Epithelial cell of proximal tubule (primary cell): Measurements from ENCODE around the gene PDGFA. TPM values are rescaled to one million over a fixed set of nuclear protein-coding genes. Genes with fewer than 3 reads are reported as not detected.

Experiments
- DNase-seq: peaks from one replicate; pipeline ENCODE4 v3.0.0-alpha.2; 2011; ENCODE audit warnings: low read depth
- H3K4me3 ChIP-seq: 2 replicates; pipeline ENCODE4 v1.5.1; 2011; ENCODE audit warnings: low read depth, mild to moderate bottlenecking, low read length
- total RNA-seq: library from RNA; depleted of rRNA; stranded (reverse); fragments of >200 nt; gene quantifications from 2 replicates; pipeline ENCODE4 v1.2.3, GENCODE V29; 2015
- TF ChIP-seq, protein P1 (sequence below): conservative IDR thresholded peaks from 2 replicates; pipeline ENCODE4 v1.5.1; 2012; ENCODE audit warnings: low read depth, mild to moderate bottlenecking, low read length

Gene PDGFA
- total RNA-seq, 1 donor from 2014 or later, result 27.3 TPM

DNA sequence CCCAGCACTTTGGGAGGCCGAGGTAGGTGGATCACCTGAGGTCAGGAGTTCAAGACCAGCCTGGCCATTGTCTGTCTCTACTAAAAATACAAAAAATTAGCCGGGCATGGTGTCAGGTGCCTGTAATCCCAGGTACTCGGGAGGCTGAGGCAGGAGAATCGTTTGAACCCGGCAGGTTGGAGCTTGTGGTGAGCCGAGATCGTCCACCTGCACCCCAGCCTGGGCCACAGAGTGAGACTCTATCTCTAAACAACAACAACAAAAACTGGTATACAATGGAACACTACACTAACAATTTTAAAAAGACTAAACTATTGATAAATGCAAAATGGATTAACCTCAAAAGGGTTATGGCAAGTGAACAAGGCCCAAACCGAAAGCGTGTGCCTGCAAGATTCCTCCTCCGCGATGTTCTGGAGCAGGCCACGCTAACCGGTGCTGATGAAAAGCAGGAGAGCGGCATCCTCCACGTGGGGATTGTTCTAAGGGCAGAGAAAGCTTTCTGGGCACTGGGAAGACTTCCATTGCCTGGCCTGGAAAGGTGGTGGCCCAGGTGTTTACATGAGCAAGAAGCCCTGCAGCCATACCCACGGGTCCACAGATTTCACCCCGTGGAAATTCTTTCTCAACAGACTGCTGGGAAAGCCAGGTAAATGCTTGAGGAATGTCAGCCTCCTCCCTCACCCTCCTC is 53.8 kb downstream of the PDGFA start:
- TF ChIP-seq, protein P1, sequence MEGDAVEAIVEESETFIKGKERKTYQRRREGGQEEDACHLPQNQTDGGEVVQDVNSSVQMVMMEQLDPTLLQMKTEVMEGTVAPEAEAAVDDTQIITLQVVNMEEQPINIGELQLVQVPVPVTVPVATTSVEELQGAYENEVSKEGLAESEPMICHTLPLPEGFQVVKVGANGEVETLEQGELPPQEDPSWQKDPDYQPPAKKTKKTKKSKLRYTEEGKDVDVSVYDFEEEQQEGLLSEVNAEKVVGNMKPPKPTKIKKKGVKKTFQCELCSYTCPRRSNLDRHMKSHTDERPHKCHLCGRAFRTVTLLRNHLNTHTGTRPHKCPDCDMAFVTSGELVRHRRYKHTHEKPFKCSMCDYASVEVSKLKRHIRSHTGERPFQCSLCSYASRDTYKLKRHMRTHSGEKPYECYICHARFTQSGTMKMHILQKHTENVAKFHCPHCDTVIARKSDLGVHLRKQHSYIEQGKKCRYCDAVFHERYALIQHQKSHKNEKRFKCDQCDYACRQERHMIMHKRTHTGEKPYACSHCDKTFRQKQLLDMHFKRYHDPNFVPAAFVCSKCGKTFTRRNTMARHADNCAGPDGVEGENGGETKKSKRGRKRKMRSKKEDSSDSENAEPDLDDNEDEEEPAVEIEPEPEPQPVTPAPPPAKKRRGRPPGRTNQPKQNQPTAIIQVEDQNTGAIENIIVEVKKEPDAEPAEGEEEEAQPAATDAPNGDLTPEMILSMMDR, result no peak
- H3K4me3 ChIP-seq, result no peak overlapping the region
- DNase-seq, result no peak

DNA sequence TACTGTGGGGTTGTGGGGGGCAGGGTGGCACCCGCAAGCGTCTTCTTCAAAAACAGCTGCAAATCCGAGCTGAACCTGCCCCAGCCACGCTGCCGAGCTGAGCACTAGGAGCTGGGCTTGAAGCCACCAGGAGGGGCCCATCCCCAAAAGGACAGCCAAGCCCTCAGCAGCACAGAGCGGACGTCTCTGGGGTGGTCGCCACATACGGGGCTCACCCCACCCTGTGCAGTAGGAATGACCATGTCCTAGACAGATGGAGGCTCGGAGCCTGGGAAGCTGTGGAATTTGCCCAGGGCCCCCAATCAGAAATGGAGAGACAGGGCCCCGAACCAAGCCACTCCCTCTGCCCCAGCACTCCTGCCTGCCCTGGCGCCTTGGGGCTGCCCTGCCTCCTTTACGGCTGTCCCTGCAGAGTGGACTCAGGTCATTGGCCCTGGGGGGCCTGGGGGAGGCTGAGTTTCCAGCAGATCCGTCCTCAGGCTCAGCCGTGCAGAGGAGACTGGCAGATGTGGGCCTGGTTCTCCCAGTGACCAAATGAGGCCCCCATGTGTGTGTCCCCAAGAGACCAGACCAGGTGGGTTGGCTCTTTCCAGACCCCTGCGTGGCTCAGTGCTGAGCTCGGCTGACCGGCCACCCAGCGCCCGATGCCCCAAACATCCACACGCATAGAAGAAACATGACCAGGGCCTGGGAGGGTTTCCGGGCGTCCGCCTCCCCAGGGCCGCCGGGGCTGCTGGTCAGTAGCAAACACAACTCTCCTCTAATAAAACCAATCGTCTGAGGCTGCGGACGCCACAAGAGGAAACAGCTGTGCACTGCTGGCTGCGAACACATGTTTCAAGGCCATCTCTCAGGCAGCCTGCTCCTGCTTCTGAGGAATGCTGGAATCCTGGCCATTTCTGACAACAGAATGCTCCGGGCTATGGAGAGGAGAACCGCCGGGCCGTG is 54.9 kb downstream of the PDGFA start:
- TF ChIP-seq, protein P1, result no peak
- no peak for DNase-seq
- no peak overlapping the region for H3K4me3 ChIP-seq

DNA sequence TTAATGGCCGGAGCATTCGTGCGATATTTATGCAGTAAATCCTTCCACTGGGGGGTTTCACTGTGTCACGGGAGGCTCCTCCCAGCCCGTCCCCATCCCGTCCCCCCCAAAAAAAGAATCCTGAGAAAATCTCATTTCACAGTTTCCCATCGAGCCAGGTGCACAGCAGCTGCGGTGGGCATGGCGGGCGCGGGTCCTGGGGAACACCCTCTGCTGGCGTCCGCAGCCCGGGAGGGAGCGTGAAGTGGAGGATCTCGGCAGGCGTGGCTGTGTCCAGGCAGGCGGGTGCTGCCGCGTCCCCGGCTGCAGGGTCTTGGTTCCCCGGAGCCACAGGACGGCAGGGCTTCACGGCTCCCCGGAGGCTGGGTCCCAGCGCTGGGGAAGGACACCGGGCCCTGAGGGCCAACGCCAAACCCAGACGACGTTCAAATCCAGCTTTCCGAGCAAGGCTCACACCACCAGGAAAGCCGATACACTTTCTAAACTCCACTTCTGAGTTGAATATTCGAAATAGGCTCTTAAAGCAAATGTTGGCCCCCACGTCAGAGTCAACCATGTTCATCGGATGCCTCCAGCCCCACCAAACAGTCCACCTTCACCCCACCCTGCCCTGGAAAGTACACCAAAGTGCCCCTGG is 55.7 kb downstream of the PDGFA start:
- TF ChIP-seq, protein P1, result no peak
- H3K4me3 ChIP-seq, result no peak overlapping the region
- DNase-seq, result no peak

DNA sequence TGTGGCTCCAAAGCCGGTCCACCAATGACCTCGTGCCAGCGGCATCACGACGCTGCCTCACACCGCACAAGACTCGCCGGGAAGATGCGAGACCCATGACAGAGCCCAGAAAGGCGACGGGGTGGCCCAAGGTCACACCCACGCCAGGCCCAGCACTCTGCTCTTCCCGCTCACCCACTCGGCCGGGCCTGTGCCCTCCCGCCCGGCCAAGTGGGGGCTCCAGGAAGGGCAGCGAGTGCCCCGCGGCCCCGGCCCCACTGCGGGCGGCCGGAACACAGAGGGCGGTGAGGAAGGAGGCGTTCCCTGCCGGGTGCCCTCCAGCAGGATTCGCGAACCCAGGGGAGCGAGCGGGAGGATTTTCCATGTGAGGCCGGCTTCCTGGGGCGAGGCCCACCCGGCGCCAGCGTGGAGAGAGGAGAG is 56.3 kb downstream of the PDGFA start:
- TF ChIP-seq, protein P1, result no peak
- H3K4me3 ChIP-seq, result no peak overlapping the region
- no peak for DNase-seq

DNA sequence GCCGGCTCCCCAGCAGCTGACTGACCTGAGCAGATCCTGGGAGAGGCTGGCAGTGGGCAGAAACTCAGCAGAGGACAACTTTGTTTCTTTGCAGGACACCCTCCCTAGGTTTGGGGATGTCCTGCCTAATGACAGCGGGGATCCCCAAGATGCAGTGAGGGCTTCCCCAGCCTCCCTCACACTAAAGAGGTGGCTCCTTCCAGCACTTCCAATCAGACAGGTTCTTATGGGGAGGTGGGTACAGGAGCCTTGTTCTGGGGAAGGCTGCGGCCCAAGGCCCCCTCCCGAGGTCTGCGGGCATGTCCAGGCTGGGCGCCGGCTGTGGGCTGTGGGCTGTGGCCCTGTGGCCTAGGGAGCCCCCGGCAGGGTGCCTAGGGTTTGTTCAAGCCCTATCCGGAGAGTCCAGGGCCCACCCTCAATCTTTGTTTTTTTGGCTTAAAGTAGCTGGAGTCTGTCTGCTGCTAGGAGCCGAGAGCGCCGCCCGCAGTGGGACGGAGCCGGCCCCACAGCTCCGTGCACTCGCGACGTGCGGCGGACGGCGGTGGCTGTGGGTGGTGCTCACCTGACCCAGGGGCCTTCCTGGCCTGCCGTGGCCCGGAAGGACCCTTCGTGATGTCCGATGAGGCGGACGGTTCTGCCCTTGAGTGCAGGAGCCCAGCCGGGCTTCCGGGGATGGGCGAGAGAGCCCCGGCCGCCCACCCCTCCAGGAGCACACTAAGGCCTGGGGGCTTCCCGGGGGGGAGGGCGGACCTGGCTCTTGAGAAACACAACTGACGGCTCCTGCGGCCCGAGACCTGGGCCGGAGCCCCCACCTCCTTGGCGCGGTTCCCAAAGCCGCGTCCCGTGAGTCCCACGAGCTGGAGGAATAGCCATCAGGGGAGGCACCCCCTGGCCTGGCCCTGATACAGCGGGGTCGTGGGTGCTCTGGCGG is 57.2 kb downstream of the PDGFA start:
- DNase-seq, result no peak
- TF ChIP-seq, protein P1, result no peak
- no peak overlapping the region for H3K4me3 ChIP-seq
